GM12873 (cell line): ENCODE data around the gene CCDC154.

Experiments
- CTCF ChIP-seq: IDR thresholded peaks from 2 replicates; pipeline ENCODE4 v1.5.1; 2012; ENCODE audit warnings: low read depth, mild to moderate bottlenecking, moderate library complexity, low read length, control low read depth; ENCODE audit not compliant: insufficient read depth; ENCODE audit errors: missing control alignments

Gene CCDC154

GRCh38 chr16:1456951-1457350 lies 12.6 kb upstream of the CCDC154 start:
- TF ChIP-seq CTCF = no peak

GRCh38 chr16:1455190-1456171 lies 11.1 kb upstream of the CCDC154 start:
- TF ChIP-seq CTCF = no peak

GRCh38 chr16:1454561-1454960 lies 10.2 kb upstream of the CCDC154 start:
- no peak for TF ChIP-seq CTCF

- no peak for TF ChIP-seq CTCF
Measured at GRCh38 chr16:1453316-1453715, 9.0 kb upstream of the CCDC154 start.

GRCh38 chr16:1452530-1452929 lies 8.2 kb upstream of the CCDC154 start:
- TF ChIP-seq CTCF = no peak

- no peak for TF ChIP-seq CTCF
Measured at GRCh38 chr16:1451702-1452392, 7.5 kb upstream of the CCDC154 start.

- no peak for TF ChIP-seq CTCF
Measured at GRCh38 chr16:1450841-1451240, 6.5 kb upstream of the CCDC154 start.
